Glutamatergic neuron (in vitro differentiated cells): ENCODE measurements around the gene RNASEH2B. TPM values are rescaled to one million over a fixed set of nuclear protein-coding genes. Genes with fewer than 3 reads are reported as not detected.

Experiments used
- DNase-seq: peaks from one replicate; pipeline ENCODE4 v3.0.0; 2022
- H3K27ac Mint-ChIP-seq: one replicate; pipeline ENCODE4 v1.8.0; 2020; ENCODE audit warnings: mild to moderate bottlenecking, mixed read lengths, inconsistent platforms; ENCODE audit not compliant: unreplicated experiment
- H3K27me3 Mint-ChIP-seq: one replicate; pipeline ENCODE4 v1.8.0; 2020; ENCODE audit warnings: mild to moderate bottlenecking, moderate library complexity, mixed read lengths, inconsistent platforms; ENCODE audit not compliant: unreplicated experiment
- H3K36me3 Mint-ChIP-seq: one replicate; pipeline ENCODE4 v1.8.0; 2020; ENCODE audit warnings: mild to moderate bottlenecking, mixed read lengths, inconsistent platforms; ENCODE audit not compliant: unreplicated experiment
- H3K4me1 Mint-ChIP-seq: one replicate; pipeline ENCODE4 v1.8.0; 2020; ENCODE audit warnings: mild to moderate bottlenecking, low read depth, mixed read lengths, inconsistent platforms; ENCODE audit not compliant: unreplicated experiment
- H3K4me3 Mint-ChIP-seq: one replicate; pipeline ENCODE4 v1.8.0; 2020; ENCODE audit warnings: mild to moderate bottlenecking, mixed read lengths, inconsistent platforms; ENCODE audit not compliant: unreplicated experiment
- H3K9me3 Mint-ChIP-seq: one replicate; pipeline ENCODE4 v1.8.0; 2020; ENCODE audit warnings: mild to moderate bottlenecking, moderate library complexity, mixed read lengths, inconsistent platforms; ENCODE audit not compliant: unreplicated experiment
- total RNA-seq: library from RNA; stranded (reverse); fragmentation: NEBNext Ultra II Directional; extraction: Animal tissue kit (Norgen Biotek cat#: 25700); gene quantifications from one replicate; pipeline ENCODE4 v1.2.1, GENCODE V29; 2021; ENCODE audit not compliant: unreplicated experiment
- TF ChIP-seq, protein P1 (sequence below): fragments of 200-600 bp; sonication (generic); IDR thresholded peaks from one replicate; pipeline ENCODE4 v1.5.0; 2021; ENCODE audit not compliant: partially characterized antibody, unreplicated experiment

The RNASEH2B gene
- total RNA-seq, 1 donor from 2014 or later = 10.4 TPM

GRCh38 chr13:50940509-50940908, 30.9 kb downstream of the RNASEH2B start:
- no peak for DNase-seq
- Mint-ChIP-seq H3K36me3 (peaks cover 9% of the 10 kb centered on the region), H3K9me3 (no peaks in the 10 kb centered on the region), H3K27ac (no peak overlapping the region), H3K27me3 (peaks cover 2% of the 10 kb centered on the region), H3K4me3 (no peak overlapping the region), H3K4me1 (peaks cover 2% of the 10 kb centered on the region)
- TF ChIP-seq, protein P1, sequence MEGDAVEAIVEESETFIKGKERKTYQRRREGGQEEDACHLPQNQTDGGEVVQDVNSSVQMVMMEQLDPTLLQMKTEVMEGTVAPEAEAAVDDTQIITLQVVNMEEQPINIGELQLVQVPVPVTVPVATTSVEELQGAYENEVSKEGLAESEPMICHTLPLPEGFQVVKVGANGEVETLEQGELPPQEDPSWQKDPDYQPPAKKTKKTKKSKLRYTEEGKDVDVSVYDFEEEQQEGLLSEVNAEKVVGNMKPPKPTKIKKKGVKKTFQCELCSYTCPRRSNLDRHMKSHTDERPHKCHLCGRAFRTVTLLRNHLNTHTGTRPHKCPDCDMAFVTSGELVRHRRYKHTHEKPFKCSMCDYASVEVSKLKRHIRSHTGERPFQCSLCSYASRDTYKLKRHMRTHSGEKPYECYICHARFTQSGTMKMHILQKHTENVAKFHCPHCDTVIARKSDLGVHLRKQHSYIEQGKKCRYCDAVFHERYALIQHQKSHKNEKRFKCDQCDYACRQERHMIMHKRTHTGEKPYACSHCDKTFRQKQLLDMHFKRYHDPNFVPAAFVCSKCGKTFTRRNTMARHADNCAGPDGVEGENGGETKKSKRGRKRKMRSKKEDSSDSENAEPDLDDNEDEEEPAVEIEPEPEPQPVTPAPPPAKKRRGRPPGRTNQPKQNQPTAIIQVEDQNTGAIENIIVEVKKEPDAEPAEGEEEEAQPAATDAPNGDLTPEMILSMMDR = no peak

DNA sequence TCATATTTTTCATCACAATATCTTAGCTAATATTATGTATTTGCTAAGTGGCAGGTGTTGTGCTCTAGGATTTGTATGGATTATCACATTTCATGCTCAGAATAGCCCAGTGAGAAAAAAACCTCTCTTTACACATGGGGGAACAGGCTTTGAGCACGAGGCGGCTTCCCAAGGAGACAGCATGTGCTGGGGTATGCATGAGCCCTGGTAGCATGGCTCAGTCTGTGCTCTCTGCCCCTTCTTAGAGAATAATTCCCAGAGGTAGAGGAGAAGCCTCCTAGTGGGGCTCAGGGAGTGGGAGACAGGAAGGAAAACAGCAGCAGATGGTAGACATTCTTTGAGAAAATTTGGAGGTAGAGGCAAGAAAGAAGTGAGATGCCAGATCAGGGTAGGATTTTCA, 31.6 kb downstream of the RNASEH2B start:
- no peak for DNase-seq
- H3K9me3 Mint-ChIP-seq = no peaks in the 10 kb centered on the region
- peaks cover 2% of the 10 kb centered on the region for H3K4me1 Mint-ChIP-seq
- TF ChIP-seq, protein P1 = no peak
- peaks cover 2% of the 10 kb centered on the region for H3K27me3 Mint-ChIP-seq
- peaks cover 6% of the 10 kb centered on the region for H3K36me3 Mint-ChIP-seq
- no peak overlapping the region for H3K4me3 Mint-ChIP-seq
- no peak overlapping the region for H3K27ac Mint-ChIP-seq

GRCh38 chr13:50942630-50943311, 33.2 kb downstream of the RNASEH2B start:
- Mint-ChIP-seq H3K36me3 (peaks cover 3% of the 10 kb centered on the region), H3K4me3 (no peak overlapping the region), H3K27me3 (peaks cover 2% of the 10 kb centered on the region), H3K4me1 (peaks cover 2% of the 10 kb centered on the region), H3K9me3 (no peaks in the 10 kb centered on the region), H3K27ac (no peak overlapping the region)
- DNase-seq = no peak
- TF ChIP-seq, protein P1 = no peak

DNA sequence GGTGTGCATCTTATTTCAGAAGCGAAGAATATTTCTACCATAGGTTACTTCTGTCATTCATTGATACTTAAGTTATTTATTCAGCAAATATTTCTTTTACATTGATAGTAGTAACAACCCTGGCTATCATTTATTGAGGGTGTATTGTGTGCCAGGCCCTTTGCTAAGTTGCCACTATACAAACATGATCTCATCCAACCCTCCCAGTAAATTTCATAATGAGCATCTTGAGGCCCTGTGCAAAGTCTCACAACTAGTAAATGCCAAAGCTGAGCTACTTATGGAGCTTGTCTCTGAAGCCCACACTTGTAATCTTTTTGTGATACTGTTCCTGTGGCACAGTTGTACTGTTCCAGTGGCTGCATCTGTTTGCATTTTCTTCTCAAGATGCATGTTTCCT, 36.1 kb downstream of the RNASEH2B start:
- Mint-ChIP-seq H3K9me3 (no peaks in the 10 kb centered on the region), H3K4me1 (peaks cover 2% of the 10 kb centered on the region), H3K27ac (no peak overlapping the region), H3K36me3 (no peaks in the 10 kb centered on the region), H3K27me3 (peaks cover 2% of the 10 kb centered on the region), H3K4me3 (no peak overlapping the region)
- DNase-seq = no peak
- TF ChIP-seq, protein P1 = no peak

GRCh38 chr13:50948601-50949000, 39.0 kb downstream of the RNASEH2B start:
- Mint-ChIP-seq H3K27me3 (peaks cover 2% of the 10 kb centered on the region), H3K27ac (no peak overlapping the region), H3K4me1 (no peaks in the 10 kb centered on the region), H3K4me3 (no peak overlapping the region), H3K36me3 (no peaks in the 10 kb centered on the region), H3K9me3 (no peaks in the 10 kb centered on the region)
- TF ChIP-seq, protein P1 = no peak
- DNase-seq = no peak
